ENCODE results near the gene LSMEM2.

Gene LSMEM2

GRCh38 chr3:50333744-50334328, 54.9 kb downstream of the LSMEM2 start:
- Mint-ChIP-seq H3K9me3 (no peaks in the 10 kb centered on the region), H3K4me1 (peaks cover 35% of the 10 kb centered on the region), H3K27me3 (no peaks in the 10 kb centered on the region), H3K36me3 (peaks cover 27% of the 10 kb centered on the region), H3K27ac (no peak overlapping the region), H3K4me3 (no peak overlapping the region)
- ATAC-seq, result no peak

GRCh38 chr3:50334339-50335075, 55.6 kb downstream of the LSMEM2 start:
- H3K9me3 Mint-ChIP-seq, result no peaks in the 10 kb centered on the region
- no peak for ATAC-seq
- H3K27ac Mint-ChIP-seq, result no peak overlapping the region
- H3K36me3 Mint-ChIP-seq, result peaks cover 33% of the 10 kb centered on the region
- no peaks in the 10 kb centered on the region for H3K27me3 Mint-ChIP-seq
- H3K4me1 Mint-ChIP-seq, result peaks cover 42% of the 10 kb centered on the region
- no peak overlapping the region for H3K4me3 Mint-ChIP-seq

- peak; percentile 51 for ATAC-seq
- peak overlapping the region; percentile 89 for H3K4me3 Mint-ChIP-seq
- no peaks in the 10 kb centered on the region for H3K27me3 Mint-ChIP-seq
- peak overlapping the region; percentile 99 for H3K27ac Mint-ChIP-seq
- H3K36me3 Mint-ChIP-seq, result peaks cover 25% of the 10 kb centered on the region
- peaks cover 53% of the 10 kb centered on the region for H3K4me1 Mint-ChIP-seq
- H3K9me3 Mint-ChIP-seq, result no peaks in the 10 kb centered on the region
Observed at GRCh38 chr3:50336452-50337174, 57.7 kb downstream of the LSMEM2 start.

GRCh38 chr3:50337175-50337861, 58.4 kb downstream of the LSMEM2 start:
- H3K36me3 Mint-ChIP-seq, result peaks cover 21% of the 10 kb centered on the region
- peak overlapping the region; percentile 89 for H3K4me3 Mint-ChIP-seq
- ATAC-seq, result peak; percentile 91
- peaks cover 53% of the 10 kb centered on the region for H3K4me1 Mint-ChIP-seq
- no peaks in the 10 kb centered on the region for H3K27me3 Mint-ChIP-seq
- H3K27ac Mint-ChIP-seq, result peak overlapping the region; percentile 99
- no peaks in the 10 kb centered on the region for H3K9me3 Mint-ChIP-seq

Measured in stimulated activated memory B cell treated with anti-CD40 and anti-IgM and Interleukin-4, amounts not matched to agents 10 μg/mL and 1 μg/mL and 100 μg/mL, for 72 hours (primary cell).